Liver (tissue), 9 donors: ENCODE data around the gene TPBG. TPM values are rescaled to one million over a fixed set of nuclear protein-coding genes. Genes with fewer than 3 reads are reported as not detected.

ENCODE experiments used
- DNase-seq: peaks from one replicate; pipeline ENCODE4 v3.0.0-alpha.2; 2017; ENCODE audit warnings: low spot score
- H3K27ac ChIP-seq, 2 donors: one replicate each; pipeline ENCODE4 v1.7.0; 2013; ENCODE audit warnings: inconsistent platforms in 2 of 2, low read length in 2 of 2, control low read depth in 1 of 2, low read depth in 1 of 2, mild to moderate bottlenecking in 1 of 2
- H3K27me3 ChIP-seq, 4 donors: one replicate each; pipeline versions ENCODE4 v1.6.1 to v1.7.0; 2013; ENCODE audit warnings: low read length in 3 of 4, inconsistent platforms in 1 of 4, mild to moderate bottlenecking in 1 of 4, moderate library complexity in 1 of 4; ENCODE audit not compliant: control insufficient read depth in 4 of 4, insufficient read depth in 4 of 4
- H3K36me3 ChIP-seq, 4 donors: one replicate each; pipeline versions ENCODE4 v1.6.1 to v1.7.0; 2013; ENCODE audit warnings: low read length in 3 of 4, mild to moderate bottlenecking in 3 of 4, low read depth in 1 of 4, moderate library complexity in 1 of 4; ENCODE audit not compliant: control insufficient read depth in 4 of 4, insufficient read depth in 3 of 4
- H3K4me1 ChIP-seq, 4 donors: one replicate each; pipeline versions ENCODE4 v1.6.1 to v1.7.0; 2013; ENCODE audit warnings: low read length in 3 of 4, mild to moderate bottlenecking in 3 of 4, moderate library complexity in 1 of 4; ENCODE audit not compliant: control insufficient read depth in 4 of 4, insufficient read depth in 4 of 4
- H3K4me3 ChIP-seq, 3 donors: one replicate each; pipeline versions ENCODE4 v1.6.1 to v1.7.0; 2013; ENCODE audit warnings: low read length in 3 of 3, control low read depth in 1 of 3, low read depth in 1 of 3, mild to moderate bottlenecking in 1 of 3
- H3K9ac ChIP-seq, 2 donors: one replicate each; pipeline ENCODE4 v1.7.0; 2013; ENCODE audit warnings: low read length in 2 of 2, mild to moderate bottlenecking in 2 of 2, moderate library complexity in 2 of 2, control low read depth in 1 of 2, low read depth in 1 of 2
- H3K9me3 ChIP-seq, 4 donors: one replicate each; pipeline versions ENCODE4 v1.6.1 to v1.7.0; 2013; ENCODE audit warnings: low read length in 3 of 4; ENCODE audit not compliant: control insufficient read depth in 4 of 4
- EGR1 ChIP-seq, 2 donors: IDR thresholded peaks; 2 replicates each; pipeline ENCODE4 v1.6.1; 2016 to 2018; ENCODE audit warnings: antibody characterized with exemption in 2 of 2, low read depth in 2 of 2
- FOXA1 ChIP-seq: IDR thresholded peaks from 2 replicates; pipeline ENCODE4 v1.6.1; 2016; ENCODE audit warnings: antibody characterized with exemption
- FOXA2 ChIP-seq: IDR thresholded peaks from 2 replicates; pipeline ENCODE4 v1.6.1; 2016; ENCODE audit warnings: antibody characterized with exemption
- GABPA ChIP-seq, 2 donors: IDR thresholded peaks in 1 of 2; conservative IDR thresholded peaks in 1 of 2; 2 replicates each; pipeline ENCODE4 v1.6.1; 2016; ENCODE audit warnings: antibody characterized with exemption in 2 of 2, mild to moderate bottlenecking in 1 of 2, moderate library complexity in 1 of 2
- HNF4A ChIP-seq, 2 donors: conservative IDR thresholded peaks; 2 replicates each; pipeline ENCODE4 v1.6.1; 2016; ENCODE audit warnings: antibody characterized with exemption in 2 of 2, mild to moderate bottlenecking in 2 of 2
- HNF4G ChIP-seq: IDR thresholded peaks from 2 replicates; pipeline ENCODE4 v1.6.1; 2016; ENCODE audit warnings: antibody characterized with exemption
- JUND ChIP-seq, 2 donors: IDR thresholded peaks; 2 replicates each; pipeline ENCODE4 v1.6.1; 2016; ENCODE audit warnings: antibody characterized with exemption in 2 of 2
- NR2F2 ChIP-seq: IDR thresholded peaks from 2 replicates; pipeline ENCODE4 v1.6.1; 2016; ENCODE audit warnings: antibody characterized with exemption
- RAD21 ChIP-seq, 2 donors: IDR thresholded peaks; 2 replicates each; pipeline ENCODE4 v1.6.1; 2016; ENCODE audit warnings: antibody characterized with exemption in 2 of 2, mild to moderate bottlenecking in 2 of 2
- RXRA ChIP-seq, 2 donors: IDR thresholded peaks; 2 replicates each; pipeline ENCODE4 v1.6.1; 2017 to 2018; ENCODE audit warnings: antibody characterized with exemption in 2 of 2, mild to moderate bottlenecking in 1 of 2
- SP1 ChIP-seq: IDR thresholded peaks from 2 replicates; pipeline ENCODE4 v1.6.1; 2018; ENCODE audit warnings: antibody characterized with exemption, mild to moderate bottlenecking
- TAF1 ChIP-seq: conservative IDR thresholded peaks from 2 replicates; pipeline ENCODE4 v1.6.1; 2016; ENCODE audit warnings: antibody characterized with exemption, mild to moderate bottlenecking
- YY1 ChIP-seq: IDR thresholded peaks from 2 replicates; pipeline ENCODE4 v1.6.1; 2016; ENCODE audit warnings: antibody characterized with exemption, mild to moderate bottlenecking
- WGBS: extraction: QIAGEN DNeasy Blood & Tissue Kit; methylation state at CpG from one replicate; pipeline ENCODE4 v1.1.7; 2013; 5-methylcytosine and 5-hydroxymethylcytosine counted together
- polyA plus RNA-seq, 2 donors: library from polyadenylated mRNA; stranded (reverse) in 1 of 2; unstranded in 1 of 2; fragments of 200-250 nt in 1 of 2; fragments of >200 nt in 1 of 2; fragmentation: Nextera tagmentation in 1 of 2; extraction: Ambion mirVana in 1 of 2; gene quantifications; one replicate each; pipeline versions ENCODE4 v1.2.1 to v1.2.3, GENCODE V29; 2013 to 2015
- total RNA-seq, 2 donors: library from RNA; depleted of rRNA; stranded (reverse); fragments of >200 nt; gene quantifications; one replicate each; pipeline ENCODE4 v1.2.3, GENCODE V29; 2014
- TF ChIP-seq, protein P1 (sequence below): IDR thresholded peaks from 2 replicates; pipeline ENCODE4 v1.6.1; 2016; ENCODE audit warnings: antibody characterized with exemption
- TF ChIP-seq, protein P2 (sequence below): IDR thresholded peaks from 2 replicates; pipeline ENCODE4 v1.6.1; 2016; ENCODE audit warnings: antibody characterized with exemption
- TF ChIP-seq, protein P3 (sequence below): IDR thresholded peaks from 2 replicates; pipeline ENCODE4 v1.6.1; 2016; ENCODE audit warnings: antibody characterized with exemption
- TF ChIP-seq, protein P4 (sequence below): IDR thresholded peaks from 2 replicates; pipeline ENCODE4 v1.6.1; 2016; ENCODE audit warnings: antibody characterized with exemption, mild to moderate bottlenecking
- TF ChIP-seq, protein P5 (sequence below): fragments of 150-350 bp; IDR thresholded peaks from 2 replicates; pipeline ENCODE4 v1.5.1; 2017; ENCODE audit warnings: improper control_type of control experiment, low read depth, low read length; ENCODE audit not compliant: missing input control
- donor health status: healthy.
- donor health status: healthy.
- donor health status: healthy.
- donor health status: healthy.
- donor health status: healthy.

TPBG gene
- total and polyA plus RNA-seq, 4 donors: 0.37 to 1.3 (median 0.62) TPM

DNA sequence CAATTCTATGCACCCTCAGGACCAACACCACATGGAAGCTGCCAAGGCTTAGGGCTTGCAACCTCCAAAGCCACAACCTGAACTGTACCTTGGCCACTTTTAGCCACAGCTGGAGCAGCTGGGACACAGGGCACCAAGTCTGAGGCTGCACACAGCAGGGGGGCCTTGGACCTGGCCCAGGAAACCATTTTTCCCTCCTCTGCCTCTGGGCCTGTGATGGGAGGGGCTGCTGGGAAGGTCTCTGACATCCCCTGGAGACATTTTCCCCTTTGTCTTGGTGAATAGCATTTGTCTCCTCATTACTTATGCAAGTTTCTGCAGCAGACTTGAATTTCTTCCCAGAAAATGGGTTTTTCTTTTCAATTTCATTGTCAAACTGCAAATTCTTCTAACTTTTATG lies 13.0 kb downstream of the TPBG start:
- Histone ChIP-seq H3K27me3 (peaks cover 0 to 7% (median 0%) of the 10 kb centered on the region in 4 donors), H3K9me3 (no peaks in the 10 kb centered on the region), H3K27ac (no peak overlapping the region), H3K9ac (no peak overlapping the region), H3K36me3 (no peaks in the 10 kb centered on the region), H3K4me1 (no peaks in the 10 kb centered on the region), H3K4me3 (no peak overlapping the region)
- no peak for TF ChIP-seq JUND (IDR thresholded peaks at IDR 0.05)
- TF ChIP-seq, protein P1, sequence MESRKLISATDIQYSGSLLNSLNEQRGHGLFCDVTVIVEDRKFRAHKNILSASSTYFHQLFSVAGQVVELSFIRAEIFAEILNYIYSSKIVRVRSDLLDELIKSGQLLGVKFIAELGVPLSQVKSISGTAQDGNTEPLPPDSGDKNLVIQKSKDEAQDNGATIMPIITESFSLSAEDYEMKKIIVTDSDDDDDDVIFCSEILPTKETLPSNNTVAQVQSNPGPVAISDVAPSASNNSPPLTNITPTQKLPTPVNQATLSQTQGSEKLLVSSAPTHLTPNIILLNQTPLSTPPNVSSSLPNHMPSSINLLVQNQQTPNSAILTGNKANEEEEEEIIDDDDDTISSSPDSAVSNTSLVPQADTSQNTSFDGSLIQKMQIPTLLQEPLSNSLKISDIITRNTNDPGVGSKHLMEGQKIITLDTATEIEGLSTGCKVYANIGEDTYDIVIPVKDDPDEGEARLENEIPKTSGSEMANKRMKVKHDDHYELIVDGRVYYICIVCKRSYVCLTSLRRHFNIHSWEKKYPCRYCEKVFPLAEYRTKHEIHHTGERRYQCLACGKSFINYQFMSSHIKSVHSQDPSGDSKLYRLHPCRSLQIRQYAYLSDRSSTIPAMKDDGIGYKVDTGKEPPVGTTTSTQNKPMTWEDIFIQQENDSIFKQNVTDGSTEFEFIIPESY: no peak
- TF ChIP-seq RAD21 (IDR thresholded peaks at IDR 0.05): no peak
- DNase-seq: no peak

DNA sequence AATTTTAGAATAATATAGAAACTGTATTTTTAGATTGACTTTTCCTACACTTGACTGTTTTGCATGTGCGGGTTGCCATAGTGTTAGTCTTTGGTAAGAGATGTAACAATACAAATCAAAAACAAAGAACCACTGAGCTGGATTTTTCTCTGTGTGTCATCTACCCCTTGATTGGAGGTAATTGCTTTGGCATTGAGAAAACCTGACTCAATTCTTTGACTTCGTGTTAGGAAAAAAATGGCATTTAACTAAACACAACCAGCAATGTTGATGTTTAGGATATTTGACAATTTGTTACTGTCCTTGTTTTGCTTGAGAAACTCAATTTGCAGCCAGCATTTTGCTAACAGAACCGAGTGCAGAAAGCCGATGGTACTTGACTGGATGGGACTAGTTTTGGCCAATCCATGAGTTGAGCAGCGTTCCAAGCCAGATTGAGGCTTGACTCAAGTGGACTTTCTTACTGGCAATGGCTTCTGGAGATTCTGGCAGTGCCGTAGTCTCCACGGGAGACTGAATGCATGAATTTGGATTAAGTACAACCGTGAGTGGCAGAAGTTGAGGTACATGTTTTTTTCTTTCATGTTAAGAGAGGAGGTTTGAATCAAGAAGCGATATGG lies 17.1 kb downstream of the TPBG start:
- 83% methylated on average over 9 of the region's 9 CpGs for WGBS
- Histone ChIP-seq H3K27me3 (peaks cover 0 to 12% (median 0%) of the 10 kb centered on the region in 4 donors), H3K4me1 (no peaks in the 10 kb centered on the region), H3K4me3 (no peak overlapping the region), H3K9ac (no peak overlapping the region), H3K36me3 (no peaks in the 10 kb centered on the region), H3K9me3 (no peaks in the 10 kb centered on the region), H3K27ac (no peak overlapping the region)
- DNase-seq: no peak
- no peak for TF ChIP-seq FOXA2
- TF ChIP-seq RAD21 (IDR thresholded peaks at IDR 0.05): no peak
- TF ChIP-seq, protein P2, sequence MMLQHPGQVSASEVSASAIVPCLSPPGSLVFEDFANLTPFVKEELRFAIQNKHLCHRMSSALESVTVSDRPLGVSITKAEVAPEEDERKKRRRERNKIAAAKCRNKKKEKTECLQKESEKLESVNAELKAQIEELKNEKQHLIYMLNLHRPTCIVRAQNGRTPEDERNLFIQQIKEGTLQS: no peak
- TF ChIP-seq GABPA (IDR thresholded peaks at IDR 0.05 in 1 of 2, conservative IDR thresholded peaks at IDR 0.05 in 1 of 2): no peak
- TF ChIP-seq, protein P3, sequence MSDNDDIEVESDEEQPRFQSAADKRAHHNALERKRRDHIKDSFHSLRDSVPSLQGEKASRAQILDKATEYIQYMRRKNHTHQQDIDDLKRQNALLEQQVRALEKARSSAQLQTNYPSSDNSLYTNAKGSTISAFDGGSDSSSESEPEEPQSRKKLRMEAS: no peak
- no peak for TF ChIP-seq EGR1 (IDR thresholded peaks at IDR 0.05; ENCODE audit: low read depth in 2 of 2)
- no peak for TF ChIP-seq RXRA (IDR thresholded peaks at IDR 0.05)
- TF ChIP-seq JUND (IDR thresholded peaks at IDR 0.05): no peak
- TF ChIP-seq, protein P4, sequence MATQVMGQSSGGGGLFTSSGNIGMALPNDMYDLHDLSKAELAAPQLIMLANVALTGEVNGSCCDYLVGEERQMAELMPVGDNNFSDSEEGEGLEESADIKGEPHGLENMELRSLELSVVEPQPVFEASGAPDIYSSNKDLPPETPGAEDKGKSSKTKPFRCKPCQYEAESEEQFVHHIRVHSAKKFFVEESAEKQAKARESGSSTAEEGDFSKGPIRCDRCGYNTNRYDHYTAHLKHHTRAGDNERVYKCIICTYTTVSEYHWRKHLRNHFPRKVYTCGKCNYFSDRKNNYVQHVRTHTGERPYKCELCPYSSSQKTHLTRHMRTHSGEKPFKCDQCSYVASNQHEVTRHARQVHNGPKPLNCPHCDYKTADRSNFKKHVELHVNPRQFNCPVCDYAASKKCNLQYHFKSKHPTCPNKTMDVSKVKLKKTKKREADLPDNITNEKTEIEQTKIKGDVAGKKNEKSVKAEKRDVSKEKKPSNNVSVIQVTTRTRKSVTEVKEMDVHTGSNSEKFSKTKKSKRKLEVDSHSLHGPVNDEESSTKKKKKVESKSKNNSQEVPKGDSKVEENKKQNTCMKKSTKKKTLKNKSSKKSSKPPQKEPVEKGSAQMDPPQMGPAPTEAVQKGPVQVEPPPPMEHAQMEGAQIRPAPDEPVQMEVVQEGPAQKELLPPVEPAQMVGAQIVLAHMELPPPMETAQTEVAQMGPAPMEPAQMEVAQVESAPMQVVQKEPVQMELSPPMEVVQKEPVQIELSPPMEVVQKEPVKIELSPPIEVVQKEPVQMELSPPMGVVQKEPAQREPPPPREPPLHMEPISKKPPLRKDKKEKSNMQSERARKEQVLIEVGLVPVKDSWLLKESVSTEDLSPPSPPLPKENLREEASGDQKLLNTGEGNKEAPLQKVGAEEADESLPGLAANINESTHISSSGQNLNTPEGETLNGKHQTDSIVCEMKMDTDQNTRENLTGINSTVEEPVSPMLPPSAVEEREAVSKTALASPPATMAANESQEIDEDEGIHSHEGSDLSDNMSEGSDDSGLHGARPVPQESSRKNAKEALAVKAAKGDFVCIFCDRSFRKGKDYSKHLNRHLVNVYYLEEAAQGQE: no peak
- TF ChIP-seq HNF4A (conservative IDR thresholded peaks at IDR 0.05): no peak
- no peak for TF ChIP-seq TAF1
- TF ChIP-seq YY1: no peak
- no peak for TF ChIP-seq HNF4G
- TF ChIP-seq, protein P5, sequence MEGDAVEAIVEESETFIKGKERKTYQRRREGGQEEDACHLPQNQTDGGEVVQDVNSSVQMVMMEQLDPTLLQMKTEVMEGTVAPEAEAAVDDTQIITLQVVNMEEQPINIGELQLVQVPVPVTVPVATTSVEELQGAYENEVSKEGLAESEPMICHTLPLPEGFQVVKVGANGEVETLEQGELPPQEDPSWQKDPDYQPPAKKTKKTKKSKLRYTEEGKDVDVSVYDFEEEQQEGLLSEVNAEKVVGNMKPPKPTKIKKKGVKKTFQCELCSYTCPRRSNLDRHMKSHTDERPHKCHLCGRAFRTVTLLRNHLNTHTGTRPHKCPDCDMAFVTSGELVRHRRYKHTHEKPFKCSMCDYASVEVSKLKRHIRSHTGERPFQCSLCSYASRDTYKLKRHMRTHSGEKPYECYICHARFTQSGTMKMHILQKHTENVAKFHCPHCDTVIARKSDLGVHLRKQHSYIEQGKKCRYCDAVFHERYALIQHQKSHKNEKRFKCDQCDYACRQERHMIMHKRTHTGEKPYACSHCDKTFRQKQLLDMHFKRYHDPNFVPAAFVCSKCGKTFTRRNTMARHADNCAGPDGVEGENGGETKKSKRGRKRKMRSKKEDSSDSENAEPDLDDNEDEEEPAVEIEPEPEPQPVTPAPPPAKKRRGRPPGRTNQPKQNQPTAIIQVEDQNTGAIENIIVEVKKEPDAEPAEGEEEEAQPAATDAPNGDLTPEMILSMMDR: no peak
- TF ChIP-seq SP1: no peak
- TF ChIP-seq, protein P1: no peak
- TF ChIP-seq FOXA1: no peak
- TF ChIP-seq NR2F2: no peak
